GM12878 (cell line): ENCODE data around the gene AGBL1.

Source experiments
- CBFB ChIP-seq: IDR thresholded peaks from 2 replicates; pipeline ENCODE4 v1.6.1; 2016; ENCODE audit warnings: antibody characterized with exemption, low read depth
- CTCF ChIP-seq, 3 experiments: IDR thresholded peaks in 2 of 3; conservative IDR thresholded peaks in 1 of 3; 2 replicates each; pipeline ENCODE4 v1.5.1; 2011; ENCODE audit warnings: low read depth in 3 of 3, low read length in 3 of 3, mild to moderate bottlenecking in 3 of 3, control low read depth in 2 of 3, moderate library complexity in 2 of 3, inconsistent platforms in 1 of 3, mixed read lengths in 1 of 3; ENCODE audit not compliant: control insufficient read depth in 2 of 3, insufficient read depth in 1 of 3; ENCODE audit errors: extremely low read depth in 1 of 3
- MTA2 ChIP-seq: fragments of 450-650 bp; IDR thresholded peaks from 2 replicates; pipeline ENCODE4 v1.6.1; 2016; ENCODE audit warnings: low read depth, mild to moderate bottlenecking, moderate library complexity
- PBX3 ChIP-seq: IDR thresholded peaks from 2 replicates; pipeline ENCODE4 v1.6.1; 2011; ENCODE audit warnings: mild to moderate bottlenecking, low read depth, low read length, moderate library complexity; ENCODE audit not compliant: insufficient replicate concordance
- TF ChIP-seq, protein P1 (sequence below): IDR thresholded peaks from 2 replicates; pipeline ENCODE4 v1.6.1; 2012; ENCODE audit warnings: low read length, inconsistent platforms

DNA sequence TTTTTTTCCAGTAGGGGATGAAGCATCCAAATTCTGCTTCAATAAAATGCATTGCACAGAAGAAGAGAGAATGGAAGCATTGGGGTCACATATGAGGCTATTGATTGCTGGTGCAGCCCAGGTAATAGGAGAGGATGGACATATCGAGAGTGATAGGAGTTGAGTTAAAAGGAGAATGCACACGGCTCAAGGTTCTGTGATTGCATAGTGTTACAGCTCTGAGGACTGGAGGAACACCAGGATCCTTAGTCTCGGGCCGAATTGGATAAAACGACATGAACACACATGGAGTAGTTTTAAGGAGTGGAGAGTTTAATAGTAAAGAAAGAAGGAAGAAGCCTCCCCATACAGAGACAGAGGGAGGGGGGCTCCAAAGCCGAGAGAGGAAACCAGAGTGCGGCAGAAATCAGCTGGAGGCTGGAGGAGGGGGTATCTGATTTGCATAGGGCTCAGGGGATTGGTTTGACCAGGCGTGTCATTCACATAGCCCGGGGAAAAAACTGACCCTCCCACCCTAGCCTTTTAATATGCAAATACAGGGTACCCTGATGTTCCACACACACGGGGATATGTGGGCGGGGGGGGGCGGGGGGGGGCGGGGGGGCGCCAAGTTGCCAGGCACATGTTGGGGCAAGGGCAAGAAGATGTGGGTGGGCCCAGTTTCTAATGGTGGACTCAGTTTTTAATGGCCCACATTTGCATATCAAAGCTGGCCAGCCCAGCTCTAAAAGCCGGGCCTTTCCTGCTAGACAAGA is 156.9 kb downstream of the AGBL1 start:
- TF ChIP-seq CTCF (IDR thresholded peaks at IDR 0.05 in 2 of 3, conservative IDR thresholded peaks at IDR 0.05 in 1 of 3; ENCODE audit: control insufficient read depth in 2 of 3, extremely low read depth in 1 of 3, insufficient read depth in 1 of 3, low read depth in 3 of 3, low read length in 3 of 3) (no peak), PBX3 (no peak), CBFB (no peak), MTA2 (no peak)
- TF ChIP-seq, protein P1, sequence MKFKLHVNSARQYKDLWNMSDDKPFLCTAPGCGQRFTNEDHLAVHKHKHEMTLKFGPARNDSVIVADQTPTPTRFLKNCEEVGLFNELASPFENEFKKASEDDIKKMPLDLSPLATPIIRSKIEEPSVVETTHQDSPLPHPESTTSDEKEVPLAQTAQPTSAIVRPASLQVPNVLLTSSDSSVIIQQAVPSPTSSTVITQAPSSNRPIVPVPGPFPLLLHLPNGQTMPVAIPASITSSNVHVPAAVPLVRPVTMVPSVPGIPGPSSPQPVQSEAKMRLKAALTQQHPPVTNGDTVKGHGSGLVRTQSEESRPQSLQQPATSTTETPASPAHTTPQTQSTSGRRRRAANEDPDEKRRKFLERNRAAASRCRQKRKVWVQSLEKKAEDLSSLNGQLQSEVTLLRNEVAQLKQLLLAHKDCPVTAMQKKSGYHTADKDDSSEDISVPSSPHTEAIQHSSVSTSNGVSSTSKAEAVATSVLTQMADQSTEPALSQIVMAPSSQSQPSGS, result no peak
